Ovary (tissue), 3 donors: ENCODE results near the gene CACNA1H.

Experiments used
- POLR2A ChIP-seq: fragments of 450-650 bp; IDR thresholded peaks from one replicate; pipeline ENCODE4 v1.6.1; 2017; ENCODE audit warnings: antibody characterized with exemption, mild to moderate bottlenecking, moderate library complexity
- TF ChIP-seq, protein P1 (sequence below), 3 donors: fragments of 450-650 bp in 2 of 3; fragments of 200-600 bp in 1 of 3; IDR thresholded peaks; one replicate each; pipeline versions ENCODE4 v1.5.1 to v1.8.0; 2016 to 2022; ENCODE audit warnings: antibody characterized with exemption in 3 of 3, mild to moderate bottlenecking in 1 of 3
- donor health status: DM: no; HTN: no; CAD: no.

DNA sequence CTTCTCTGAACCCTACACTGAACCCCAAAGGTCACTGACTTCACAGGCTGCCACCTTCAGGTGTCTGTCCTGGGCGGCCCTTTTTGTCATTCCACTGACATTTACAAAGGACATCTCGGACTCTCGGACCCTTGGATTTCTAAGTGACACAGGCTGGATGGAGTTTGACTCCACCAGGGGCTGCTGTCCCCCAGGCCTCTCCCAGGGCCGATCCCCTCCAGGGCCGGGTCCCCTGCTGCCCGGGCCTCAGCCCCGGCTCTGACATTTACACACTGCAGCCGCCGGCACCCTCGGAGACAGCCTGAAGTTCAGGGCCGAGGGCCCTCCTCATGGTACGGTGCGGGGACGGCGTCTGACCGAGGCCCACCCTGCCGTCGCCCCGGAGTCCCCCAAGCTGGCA lies 24.1 kb downstream of the CACNA1H start:
- TF ChIP-seq, protein P1, sequence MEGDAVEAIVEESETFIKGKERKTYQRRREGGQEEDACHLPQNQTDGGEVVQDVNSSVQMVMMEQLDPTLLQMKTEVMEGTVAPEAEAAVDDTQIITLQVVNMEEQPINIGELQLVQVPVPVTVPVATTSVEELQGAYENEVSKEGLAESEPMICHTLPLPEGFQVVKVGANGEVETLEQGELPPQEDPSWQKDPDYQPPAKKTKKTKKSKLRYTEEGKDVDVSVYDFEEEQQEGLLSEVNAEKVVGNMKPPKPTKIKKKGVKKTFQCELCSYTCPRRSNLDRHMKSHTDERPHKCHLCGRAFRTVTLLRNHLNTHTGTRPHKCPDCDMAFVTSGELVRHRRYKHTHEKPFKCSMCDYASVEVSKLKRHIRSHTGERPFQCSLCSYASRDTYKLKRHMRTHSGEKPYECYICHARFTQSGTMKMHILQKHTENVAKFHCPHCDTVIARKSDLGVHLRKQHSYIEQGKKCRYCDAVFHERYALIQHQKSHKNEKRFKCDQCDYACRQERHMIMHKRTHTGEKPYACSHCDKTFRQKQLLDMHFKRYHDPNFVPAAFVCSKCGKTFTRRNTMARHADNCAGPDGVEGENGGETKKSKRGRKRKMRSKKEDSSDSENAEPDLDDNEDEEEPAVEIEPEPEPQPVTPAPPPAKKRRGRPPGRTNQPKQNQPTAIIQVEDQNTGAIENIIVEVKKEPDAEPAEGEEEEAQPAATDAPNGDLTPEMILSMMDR (IDR thresholded peaks at IDR 0.05) = no peak
- TF ChIP-seq POLR2A = no peak
